Endothelial cell of umbilical vein (primary cell): Measurements from ENCODE around the gene ADAMTS12. TPM values are rescaled to one million over a fixed set of nuclear protein-coding genes. Genes with fewer than 3 reads are reported as not detected.

Experiments
- BruUV-seq: library from RNA; stranded (reverse); fragments of 400-500 nt; replicated peaks from 2 replicates; lab custom pipeline; 2021; lab: Mats Ljungman, UMichigan
- CTCF ChIA-PET: fragments of 300-600, 350-600 bp; sonication (Branson Sonifier 250); formaldehyde crosslinking; loops from one replicate; lab custom pipeline; 2021; ENCODE audit warnings: antibody characterized with exemption, inconsistent platforms; lab: Charles Lee
- POLR2A ChIA-PET: fragments of 300-600, 350-600 bp; sonication (Branson Sonifier 250); formaldehyde crosslinking; loops from one replicate; lab custom pipeline; 2021; ENCODE audit warnings: antibody characterized with exemption, inconsistent platforms; lab: Charles Lee
- DNase-seq: peaks from one replicate; pipeline ENCODE4 v3.0.0-alpha.2; 2011; ENCODE audit warnings: low read depth, low spot score
- FAIRE-seq: peaks from 2 replicates; lab custom pipeline; 2011; peaks lifted over from hg19 to GRCh38; lab: Jason Lieb, UNC
- H2AFZ ChIP-seq: 2 replicates; pipeline ENCODE4 v1.6.0; 2012; ENCODE audit warnings: low read depth, low read length, control low read depth, inconsistent platforms
- H3K27ac ChIP-seq: 2 replicates; pipeline ENCODE4 v1.5.1; 2011; ENCODE audit warnings: low read depth, mild to moderate bottlenecking, control low read depth, low read length, moderate library complexity; ENCODE audit not compliant: insufficient read depth
- H3K27me3 ChIP-seq, 2 experiments: 2 replicates each; pipeline versions ENCODE4 v1.6.0 to v1.6.1; 2011; ENCODE audit warnings: low read length in 2 of 2, mixed read lengths in 1 of 2; ENCODE audit not compliant: control insufficient read depth in 2 of 2, insufficient read depth in 2 of 2
- H3K36me3 ChIP-seq, 2 experiments: 2 replicates in 1 of 2; 3 replicates in 1 of 2; pipeline ENCODE4 v1.5.1; 2011; ENCODE audit warnings: low read length in 2 of 2, mild to moderate bottlenecking in 1 of 2, moderate library complexity in 1 of 2; ENCODE audit not compliant: control insufficient read depth in 2 of 2, insufficient read depth in 2 of 2; ENCODE audit errors: extremely low read depth in 1 of 2
- H3K4me1 ChIP-seq: 3 replicates; pipeline ENCODE4 v1.5.1; 2011; ENCODE audit warnings: mild to moderate bottlenecking, low read length; ENCODE audit not compliant: control insufficient read depth, insufficient read depth; ENCODE audit errors: extremely low read depth
- H3K4me2 ChIP-seq: 2 replicates; pipeline ENCODE4 v1.6.1; 2011; ENCODE audit warnings: low read length, control low read depth, mixed read lengths; ENCODE audit not compliant: insufficient read depth
- H3K4me3 ChIP-seq, 3 experiments: fragments of 200-600 bp in 1 of 3; sonication (generic), shearing (Covaris generic) in 1 of 3; replicated peaks in 1 of 3; 2 replicates each; pipeline ENCODE4 v1.5.1; 2011 to 2016; ENCODE audit warnings: control low read depth in 3 of 3, low read length in 3 of 3, mild to moderate bottlenecking in 2 of 3, inconsistent platforms in 1 of 3, low read depth in 1 of 3, moderate library complexity in 1 of 3; ENCODE audit not compliant: insufficient read depth in 1 of 3
- H3K79me2 ChIP-seq: 2 replicates; pipeline ENCODE4 v1.6.0; 2012; ENCODE audit warnings: low read length, inconsistent platforms; ENCODE audit not compliant: control insufficient read depth, insufficient read depth
- H3K9ac ChIP-seq: replicated peaks from 2 replicates; pipeline ENCODE3; 2011; ENCODE audit warnings: low read length, control low read depth; ENCODE audit not compliant: insufficient read depth; ENCODE audit errors: extremely low read depth
- H3K9me1 ChIP-seq: replicated peaks from 3 replicates; pipeline ENCODE4 v1.6.0; 2011; ENCODE audit warnings: mild to moderate bottlenecking, low read length; ENCODE audit not compliant: control insufficient read depth, insufficient read depth; ENCODE audit errors: extremely low read depth
- H3K9me3 ChIP-seq: replicated peaks from 2 replicates; pipeline ENCODE4 v1.5.1; 2012; ENCODE audit warnings: low read length, inconsistent platforms; ENCODE audit not compliant: control insufficient read depth, insufficient read depth
- H4K20me1 ChIP-seq: replicated peaks from 2 replicates; pipeline ENCODE3; 2011; ENCODE audit warnings: mild to moderate bottlenecking, low read length; ENCODE audit not compliant: control insufficient read depth, insufficient read depth; ENCODE audit errors: extremely low read depth
- CTCF ChIP-seq, 2 donors: IDR thresholded peaks; 1 replicate in 1 of 2; 2 replicates in 1 of 2; pipeline ENCODE4 v1.5.1; 2011; ENCODE audit warnings: low read length in 2 of 2, mild to moderate bottlenecking in 2 of 2, moderate library complexity in 2 of 2, control low read depth in 1 of 2, inconsistent platforms in 1 of 2, low read depth in 1 of 2; ENCODE audit not compliant: insufficient read depth in 1 of 2; ENCODE audit errors: extremely low read depth in 1 of 2
- EZH2 ChIP-seq: IDR thresholded peaks from 2 replicates; pipeline ENCODE4 v1.6.1; 2012; ENCODE audit warnings: borderline replicate concordance, low read depth, mild to moderate bottlenecking, moderate library complexity, low read length, inconsistent platforms; ENCODE audit not compliant: severe bottlenecking
- FOS ChIP-seq: IDR thresholded peaks from 2 replicates; pipeline ENCODE4 v1.6.1; 2011; ENCODE audit warnings: mild to moderate bottlenecking, low read length, moderate library complexity, borderline replicate concordance; ENCODE audit not compliant: insufficient read depth
- GATA2 ChIP-seq: IDR thresholded peaks from 2 replicates; pipeline ENCODE4 v1.7.0; 2011; ENCODE audit warnings: low read depth, mild to moderate bottlenecking, moderate library complexity, mixed read lengths, low read length; ENCODE audit not compliant: insufficient read length, insufficient read depth
- JUN ChIP-seq: IDR thresholded peaks from 2 replicates; pipeline ENCODE4 v1.6.1; 2011; ENCODE audit warnings: borderline replicate concordance, low read depth; ENCODE audit not compliant: insufficient read length, insufficient read depth
- MAX ChIP-seq: IDR thresholded peaks from 2 replicates; pipeline ENCODE4 v1.6.1; 2011; ENCODE audit not compliant: insufficient read depth, insufficient read length
- MYC ChIP-seq: IDR thresholded peaks from one replicate; pipeline ENCODE4 v1.6.1; 2011; ENCODE audit warnings: mild to moderate bottlenecking, low read depth, low read length
- POLR2A ChIP-seq: IDR thresholded peaks from 2 replicates; pipeline ENCODE4 v1.6.1; 2012; ENCODE audit warnings: low read depth, mild to moderate bottlenecking, control low read depth, low read length
- POLR2AphosphoS5 ChIP-seq: IDR thresholded peaks from 2 replicates; pipeline ENCODE4 v1.6.1; 2012; ENCODE audit warnings: low read depth, mild to moderate bottlenecking, control low read depth, low read length, moderate library complexity; ENCODE audit not compliant: insufficient read depth
- dilution Hi-C: fragments of 300-500 bp; cut with MboI; formaldehyde crosslinking; loops from one replicate; pipeline ENCODE4 v1.15.0; 2019; ENCODE audit warnings: low sequenced_read_pairs; ENCODE audit not compliant: extremely low pct_ligation_motif_present
- intact Hi-C: fragments of 100-400 bp; cut with micrococcal nuclease; formaldehyde crosslinking; loops from one replicate; pipeline ENCODE4 v1.10.0; 2022
- polyA plus RNA-seq, 4 experiments: library from polyadenylated mRNA; depleted of rRNA in 3 of 4; stranded (reverse) in 3 of 4; unstranded in 1 of 4; fragments of >200 nt; gene quantifications; 2 replicates each; pipeline versions ENCODE4 v1.2.1 to v1.2.3, GENCODE V29; 2011 to 2012; ENCODE audit warnings: missing spikeins in 1 of 4
- total RNA-seq: library from RNA; stranded (reverse); gene quantifications from 2 replicates; pipeline ENCODE4 v1.2.3, GENCODE V29; 2021

Gene ADAMTS12
- total and polyA plus RNA-seq, 2 donors (not counting 3 experiments of a cell fraction or from before 2014, with no cell fraction given), result 0.88 TPM; not detected in 1

GRCh38 chr5:33933723-33934169, 42.0 kb upstream of the ADAMTS12 start:
- no peak for DNase-seq
- ChIA-PET POLR2A (no interaction called here), CTCF (interaction anchor here (1.2 to 6.0 kb wide), 12 partner anchors 13 to 501 kb away, joined by 3 to 345 read pairs (median 6); partner anchors contain the start of gene TARS1)
- H2AFZ ChIP-seq, result no peak overlapping the region
- H3K9me3 ChIP-seq, result no peaks in the 10 kb centered on the region
- H3K4me3 ChIP-seq, result no peak overlapping the region
- no peak overlapping the region for H3K4me2 ChIP-seq
- BruUV-seq, result no TSS peak
- no peaks in the 10 kb centered on the region for H3K9me1 ChIP-seq
- H3K36me3 ChIP-seq, result no peaks in the 10 kb centered on the region
- no peak for TF ChIP-seq MYC
- TF ChIP-seq POLR2A, result no peak
- no peak for TF ChIP-seq JUN
- TF ChIP-seq EZH2, result no peak
- TF ChIP-seq MAX, result no peak
- TF ChIP-seq GATA2, result no peak
- TF ChIP-seq POLR2AphosphoS5, result no peak
- TF ChIP-seq FOS, result no peak
- no peak for TF ChIP-seq CTCF (IDR thresholded peaks at IDR 0.05; ENCODE audit: extremely low read depth in 1 of 2, insufficient read depth in 1 of 2, low read depth in 1 of 2, low read length in 2 of 2)
- dilution Hi-C loops, result no loop called here
- no peaks in the 10 kb centered on the region for H3K79me2 ChIP-seq
- no peak overlapping the region for H3K27ac ChIP-seq
- intact Hi-C loops, result no loop called here
- H3K27me3 ChIP-seq, result peaks cover 27 to 28% of the 10 kb centered on the region in 2 experiments
- H3K9ac ChIP-seq, result no peak overlapping the region
- no peaks in the 10 kb centered on the region for H4K20me1 ChIP-seq
- peaks cover 14% of the 10 kb centered on the region for H3K4me1 ChIP-seq
- peak; percentile 40 for FAIRE-seq
